ENCODE data around the gene CNTN2.

The CNTN2 gene

DNA sequence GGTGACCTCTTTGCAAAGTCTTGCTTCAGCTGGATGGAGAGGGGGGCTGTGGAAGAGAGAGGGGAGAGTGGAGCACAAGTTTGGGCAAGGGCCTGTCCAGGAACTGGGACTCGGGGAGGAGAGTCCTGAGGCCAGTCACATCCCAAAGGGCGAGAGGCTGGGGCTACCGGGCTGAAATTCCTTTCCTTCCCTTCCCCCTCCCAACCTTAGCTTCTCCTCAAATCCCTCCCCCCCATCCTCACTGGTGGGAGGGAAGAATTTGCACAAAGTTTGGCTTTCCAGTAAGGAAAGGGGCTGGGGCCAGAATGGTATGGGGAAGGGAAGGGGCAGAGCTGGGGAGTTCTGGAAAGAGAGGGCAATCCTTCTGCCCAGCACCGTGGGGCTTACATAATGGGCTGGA, 854 bp downstream of the CNTN2 start:
- no peak overlapping the region for H3K4me3 ChIP-seq (ENCODE audit: low read depth, low read length)
- no peak overlapping the region for H3K27ac ChIP-seq
- TF ChIP-seq, protein P1, sequence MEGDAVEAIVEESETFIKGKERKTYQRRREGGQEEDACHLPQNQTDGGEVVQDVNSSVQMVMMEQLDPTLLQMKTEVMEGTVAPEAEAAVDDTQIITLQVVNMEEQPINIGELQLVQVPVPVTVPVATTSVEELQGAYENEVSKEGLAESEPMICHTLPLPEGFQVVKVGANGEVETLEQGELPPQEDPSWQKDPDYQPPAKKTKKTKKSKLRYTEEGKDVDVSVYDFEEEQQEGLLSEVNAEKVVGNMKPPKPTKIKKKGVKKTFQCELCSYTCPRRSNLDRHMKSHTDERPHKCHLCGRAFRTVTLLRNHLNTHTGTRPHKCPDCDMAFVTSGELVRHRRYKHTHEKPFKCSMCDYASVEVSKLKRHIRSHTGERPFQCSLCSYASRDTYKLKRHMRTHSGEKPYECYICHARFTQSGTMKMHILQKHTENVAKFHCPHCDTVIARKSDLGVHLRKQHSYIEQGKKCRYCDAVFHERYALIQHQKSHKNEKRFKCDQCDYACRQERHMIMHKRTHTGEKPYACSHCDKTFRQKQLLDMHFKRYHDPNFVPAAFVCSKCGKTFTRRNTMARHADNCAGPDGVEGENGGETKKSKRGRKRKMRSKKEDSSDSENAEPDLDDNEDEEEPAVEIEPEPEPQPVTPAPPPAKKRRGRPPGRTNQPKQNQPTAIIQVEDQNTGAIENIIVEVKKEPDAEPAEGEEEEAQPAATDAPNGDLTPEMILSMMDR (IDR thresholded peaks at IDR 0.05; ENCODE audit: low read depth, low read length, missing control alignments) = no peak
- peaks cover 54% of the 10 kb centered on the region for H3K27me3 ChIP-seq (replicated peaks)
- H3K36me3 ChIP-seq (replicated peaks) = no peaks in the 10 kb centered on the region
- in situ Hi-C loops (cut with HindIII; ENCODE audit: low pct_ligation_motif_present, low sequenced_read_pairs) = no loop called here
- DNase-seq = no peak

DNA sequence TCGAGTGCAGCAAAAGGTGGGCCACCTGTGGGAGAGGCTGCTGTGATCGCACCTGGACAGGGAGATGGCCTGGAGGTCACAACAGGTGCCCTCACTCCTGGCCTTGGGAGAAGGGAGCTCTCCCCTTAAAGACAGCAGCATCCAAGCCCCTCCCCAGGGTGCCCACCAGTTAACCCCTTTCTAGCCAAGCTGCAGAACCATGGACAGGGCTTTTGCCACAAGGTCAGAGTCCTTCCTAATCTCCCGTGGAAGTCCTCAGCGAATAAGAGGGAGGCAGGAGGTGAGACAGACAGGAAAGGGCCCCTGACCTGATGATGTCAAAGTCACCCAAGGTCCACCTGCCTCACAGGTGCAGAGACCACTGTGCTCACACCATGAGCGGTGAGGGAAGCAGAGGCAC, 1.7 kb downstream of the CNTN2 start:
- in situ Hi-C loops (cut with HindIII; ENCODE audit: low pct_ligation_motif_present, low sequenced_read_pairs) = no loop called here
- H3K4me3 ChIP-seq (ENCODE audit: low read depth, low read length) = no peak overlapping the region
- DNase-seq = no peak
- no peaks in the 10 kb centered on the region for H3K36me3 ChIP-seq (replicated peaks)
- TF ChIP-seq, protein P1 (IDR thresholded peaks at IDR 0.05; ENCODE audit: low read depth, low read length, missing control alignments) = no peak
- H3K27me3 ChIP-seq (replicated peaks) = peaks cover 54% of the 10 kb centered on the region
- no peak overlapping the region for H3K27ac ChIP-seq

DNA sequence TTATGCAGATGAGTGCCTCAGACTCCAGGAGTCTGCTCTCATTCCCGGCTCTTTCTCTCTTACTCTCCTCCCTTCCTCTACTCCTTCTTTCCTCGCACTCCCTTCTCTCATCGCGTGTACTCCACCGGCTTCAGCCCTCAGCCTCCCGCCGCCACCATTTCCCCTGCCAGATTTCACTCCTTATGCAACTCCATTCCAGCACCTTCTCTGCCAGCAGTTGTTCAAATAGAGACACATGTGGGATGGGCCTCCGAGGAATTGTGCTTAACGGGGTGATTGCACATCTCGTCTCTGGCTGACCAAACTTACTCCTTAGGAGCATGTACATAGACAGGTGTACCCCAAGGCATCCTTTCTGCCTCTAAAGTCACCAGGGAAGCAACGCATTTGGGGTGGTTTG, 2.1 kb downstream of the CNTN2 start:
- peaks cover 52% of the 10 kb centered on the region for H3K27me3 ChIP-seq (replicated peaks)
- DNase-seq = no peak
- H3K27ac ChIP-seq = no peak overlapping the region
- in situ Hi-C loops (cut with HindIII; ENCODE audit: low pct_ligation_motif_present, low sequenced_read_pairs) = no loop called here
- TF ChIP-seq, protein P1 (IDR thresholded peaks at IDR 0.05; ENCODE audit: low read depth, low read length, missing control alignments) = no peak
- no peaks in the 10 kb centered on the region for H3K36me3 ChIP-seq (replicated peaks)
- H3K4me3 ChIP-seq (ENCODE audit: low read depth, low read length) = no peak overlapping the region

DNA sequence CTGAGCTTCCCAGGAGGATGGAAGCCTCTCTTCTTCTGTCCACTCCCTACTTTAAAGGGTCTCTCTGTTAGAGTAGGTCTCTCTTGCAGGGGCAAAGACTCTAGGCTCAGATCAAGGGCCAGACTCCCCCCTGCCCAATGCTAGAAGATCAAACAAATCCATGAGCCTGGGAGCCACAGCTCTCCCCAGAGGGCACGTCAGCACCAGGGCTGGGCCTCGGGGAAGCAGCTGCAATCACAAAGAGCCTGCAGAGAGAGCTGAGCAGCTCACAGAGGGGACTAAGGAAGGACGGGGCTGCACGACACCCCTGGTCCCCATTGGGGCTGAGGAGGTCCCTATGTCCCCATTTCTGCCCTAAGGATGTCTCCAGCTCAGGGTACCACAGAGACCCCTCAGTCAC, 3.9 kb downstream of the CNTN2 start:
- in situ Hi-C loops (cut with HindIII; ENCODE audit: low pct_ligation_motif_present, low sequenced_read_pairs) = no loop called here
- TF ChIP-seq, protein P1 (IDR thresholded peaks at IDR 0.05; ENCODE audit: low read depth, low read length, missing control alignments) = no peak
- H3K4me3 ChIP-seq (ENCODE audit: low read depth, low read length) = no peak overlapping the region
- DNase-seq = no peak
- no peak overlapping the region for H3K27ac ChIP-seq
- peaks cover 45% of the 10 kb centered on the region for H3K27me3 ChIP-seq (replicated peaks)
- no peaks in the 10 kb centered on the region for H3K36me3 ChIP-seq (replicated peaks)

GRCh38 chr1:205047764-205048231, 4.8 kb downstream of the CNTN2 start:
- in situ Hi-C loops (cut with HindIII; ENCODE audit: low pct_ligation_motif_present, low sequenced_read_pairs) = no loop called here
- DNase-seq = no peak
- TF ChIP-seq, protein P1 (IDR thresholded peaks at IDR 0.05; ENCODE audit: low read depth, low read length, missing control alignments) = no peak
- H3K4me3 ChIP-seq (ENCODE audit: low read depth, low read length) = no peak overlapping the region
- H3K27ac ChIP-seq = no peak overlapping the region
- no peaks in the 10 kb centered on the region for H3K36me3 ChIP-seq (replicated peaks)
- H3K27me3 ChIP-seq (replicated peaks) = peaks cover 37% of the 10 kb centered on the region

DNA sequence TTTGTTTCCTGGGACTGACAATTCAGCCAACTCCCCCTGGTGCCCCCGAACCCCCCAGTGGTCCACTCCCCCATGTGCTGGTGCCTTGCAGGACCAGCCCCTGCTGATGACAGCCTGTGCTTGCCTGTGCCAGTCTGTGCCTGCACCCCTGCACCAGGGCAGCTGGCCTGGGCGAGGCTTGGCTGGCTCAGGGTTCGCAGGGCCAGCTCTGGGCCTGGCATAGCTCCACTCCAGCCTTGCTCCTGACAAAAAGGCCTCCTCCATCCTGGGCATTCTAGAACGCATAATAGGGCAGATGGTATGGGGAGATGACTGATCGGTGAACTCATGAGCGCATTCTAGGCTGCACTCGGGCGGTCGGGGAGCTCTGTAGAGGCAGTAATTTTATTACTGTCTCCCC, 5.4 kb downstream of the CNTN2 start:
- no peak overlapping the region for H3K4me3 ChIP-seq (ENCODE audit: low read depth, low read length)
- H3K36me3 ChIP-seq (replicated peaks) = no peaks in the 10 kb centered on the region
- TF ChIP-seq, protein P1 (IDR thresholded peaks at IDR 0.05; ENCODE audit: low read depth, low read length, missing control alignments) = no peak
- H3K27ac ChIP-seq = no peak overlapping the region
- peaks cover 33% of the 10 kb centered on the region for H3K27me3 ChIP-seq (replicated peaks)
- DNase-seq = no peak
- in situ Hi-C loops (cut with HindIII; ENCODE audit: low pct_ligation_motif_present, low sequenced_read_pairs) = no loop called here
